ENCODE results near the gene FTCD.

- no peak for TF ChIP-seq CTCF (IDR thresholded peaks at IDR 0.05)
- TF ChIP-seq POLR2A (IDR thresholded peaks at IDR 0.05) = no peak
These were observed 30.3 kb upstream of the FTCD start for GRCh38 chr21:46185716-46186115.

Measured in uterus (tissue), 2 donors.